HepG2 (cell line): ENCODE measurements around the gene INTS7. TPM values are rescaled to one million over a fixed set of nuclear protein-coding genes. Genes with fewer than 3 reads are reported as not detected.
A peak's percentile ranks its signal among the peaks of the same experiment; 100 is the strongest.

Source experiments
- ATAC-seq: fragments of 200-7000 bp; cut with Tn5 transposase; 3 replicates; pipeline ENCODE4 v1.9.1; 2020; ENCODE audit warnings: mild to moderate bottlenecking, moderate library complexity
- BruUV-seq: library from RNA; stranded (reverse); fragments of 400-500 nt; replicated peaks from 2 replicates; lab custom pipeline; 2021; lab: Mats Ljungman, UMichigan
- CTCF ChIA-PET: fragments of 300-600 bp; formaldehyde crosslinking; extraction: SDS; loops from one replicate; lab custom pipeline; 2021; ENCODE audit warnings: low total read pairs, inconsistent platforms, low intra/inter-chr PET ratio; lab: Yijun Ruan, JAX
- POLR2A ChIA-PET: fragments of 350-600 bp; sonication (Branson Sonifier 250); formaldehyde crosslinking; loops from one replicate; lab custom pipeline; 2020; ENCODE audit warnings: antibody characterized with exemption, inconsistent platforms; lab: Yijun Ruan, JAX
- DNase-seq: peaks from one replicate; pipeline ENCODE4 v3.0.0-alpha.2; 2015; ENCODE audit warnings: low spot score
- FAIRE-seq: peaks from 3 replicates; lab custom pipeline; 2011; peaks lifted over from hg19 to GRCh38; lab: Jason Lieb, UNC
- H2AFZ ChIP-seq: one replicate; pipeline ENCODE4 v1.6.1; 2011; ENCODE audit warnings: low read length, inconsistent platforms
- H3K27ac ChIP-seq: fragments of 300-600 bp; 3 replicates; pipeline ENCODE4 v1.8.0; 2011; ENCODE audit warnings: mixed run types, mild to moderate bottlenecking, mixed read lengths, low read length, inconsistent platforms; ENCODE audit not compliant: insufficient read depth; ENCODE audit errors: extremely low read length
- H3K27me3 ChIP-seq, 2 experiments: fragments of 200-600 bp in 1 of 2; 2 replicates in 1 of 2; 3 replicates in 1 of 2; pipeline versions ENCODE4 v1.6.0 to v1.8.0; 2011; ENCODE audit warnings: low read length in 2 of 2, mild to moderate bottlenecking in 2 of 2, moderate library complexity in 2 of 2, inconsistent platforms in 1 of 2; ENCODE audit not compliant: insufficient read depth in 2 of 2, control insufficient read depth in 1 of 2
- H3K36me3 ChIP-seq, 2 experiments: fragments of 200-600 bp in 1 of 2; replicated peaks in 1 of 2; 2 replicates in 1 of 2; 3 replicates in 1 of 2; pipeline versions ENCODE4 v1.5.1 to v1.8.0; 2011; ENCODE audit warnings: low read length in 2 of 2, inconsistent platforms in 1 of 2; ENCODE audit not compliant: insufficient read depth in 2 of 2, control insufficient read depth in 1 of 2
- H3K4me1 ChIP-seq: 2 replicates; pipeline ENCODE4 v1.5.1; 2012; ENCODE audit warnings: low read length, inconsistent platforms; ENCODE audit not compliant: insufficient read depth
- H3K4me2 ChIP-seq: 2 replicates; pipeline ENCODE4 v1.6.0; 2011; ENCODE audit warnings: low read depth, low read length, inconsistent platforms
- H3K4me3 ChIP-seq, 3 experiments: fragments of 200-600 bp in 1 of 3; sonication (generic), shearing (Covaris generic) in 1 of 3; replicated peaks in 1 of 3; 2 replicates each; pipeline ENCODE4 v1.5.1; 2011 to 2016; ENCODE audit warnings: low read length in 3 of 3, inconsistent platforms in 2 of 3, low read depth in 2 of 3, mild to moderate bottlenecking in 2 of 3, control low read depth in 1 of 3, mixed read lengths in 1 of 3; ENCODE audit not compliant: insufficient read depth in 1 of 3
- H3K79me2 ChIP-seq: one replicate; pipeline ENCODE4 v1.6.1; 2011; ENCODE audit warnings: low read length, inconsistent platforms; ENCODE audit not compliant: insufficient read depth
- H3K9ac ChIP-seq: 2 replicates; pipeline ENCODE4 v1.6.0; 2011; ENCODE audit warnings: mild to moderate bottlenecking, low read depth, low read length, inconsistent platforms; ENCODE audit not compliant: insufficient read depth
- H3K9me3 ChIP-seq: 2 replicates; pipeline ENCODE4 v1.5.1; 2012; ENCODE audit warnings: mild to moderate bottlenecking, low read length
- H4K20me1 ChIP-seq: 2 replicates; pipeline ENCODE4 v1.6.0; 2011; ENCODE audit warnings: inconsistent platforms, mild to moderate bottlenecking, low read length, moderate library complexity; ENCODE audit not compliant: insufficient read depth
- ADNP ChIP-seq: sonication (generic); formaldehyde crosslinking; IDR thresholded peaks from 2 replicates; pipeline ENCODE4 v1.4.0; 2020; ENCODE audit warnings: missing genetic modification reagents
- ATM ChIP-seq: fragments of 450-650 bp; IDR thresholded peaks from 2 replicates; pipeline ENCODE4 v1.7.1; 2017; ENCODE audit warnings: mild to moderate bottlenecking, borderline replicate concordance
- BHLHE40 ChIP-seq: IDR thresholded peaks from 2 replicates; pipeline ENCODE4 v1.6.1; 2011; ENCODE audit warnings: low read length, improper control_type of control experiment
- FOXK2 ChIP-seq: fragments of 450-650 bp; IDR thresholded peaks from 2 replicates; pipeline ENCODE4 v1.6.1; 2016
- HES4 ChIP-seq: sonication (generic); formaldehyde crosslinking; IDR thresholded peaks from 2 replicates; pipeline ENCODE4 v1.9.0; 2021; ENCODE audit warnings: mild to moderate bottlenecking, missing genetic modification reagents, borderline replicate concordance
- HNF4A ChIP-seq: sonication (generic); formaldehyde crosslinking; IDR thresholded peaks from 2 replicates; pipeline ENCODE4 v1.4.0; 2020; ENCODE audit warnings: missing genetic modification reagents
- ISX ChIP-seq: sonication (generic); formaldehyde crosslinking; conservative IDR thresholded peaks from 2 replicates; pipeline ENCODE4 v1.5.0; 2020; ENCODE audit warnings: missing genetic modification reagents
- JARID2 ChIP-seq: sonication (generic); formaldehyde crosslinking; IDR thresholded peaks from 2 replicates; pipeline ENCODE4 v1.8.1; 2023; ENCODE audit warnings: missing genetic modification reagents, inconsistent platforms; ENCODE audit not compliant: insufficient replicate concordance
- NFKBIZ ChIP-seq: IDR thresholded peaks from 2 replicates; pipeline ENCODE4 v1.6.1; 2018; ENCODE audit warnings: missing genetic modification reagents, missing compliant biosample characterization
- PHF21A ChIP-seq: sonication (generic); formaldehyde crosslinking; IDR thresholded peaks from 2 replicates; pipeline ENCODE4 v1.5.0; 2020; ENCODE audit warnings: mild to moderate bottlenecking, missing genetic modification reagents
- SOX6 ChIP-seq, 2 experiments: fragments of 450-650 bp in 1 of 2; sonication (generic) in 1 of 2; formaldehyde crosslinking in 1 of 2; IDR thresholded peaks; 2 replicates each; pipeline versions ENCODE4 v1.4.0 to v1.6.1; 2017 to 2020; ENCODE audit warnings: antibody characterized with exemption in 1 of 2, mild to moderate bottlenecking in 1 of 2, missing genetic modification reagents in 1 of 2
- SRSF9 ChIP-seq: fragments of 200-400 bp; formaldehyde crosslinking; IDR thresholded peaks from 2 replicates; pipeline ENCODE4 v1.6.1; 2018; ENCODE audit warnings: borderline replicate concordance, mild to moderate bottlenecking, low read depth, low read length; ENCODE audit not compliant: insufficient read depth, poor library complexity, severe bottlenecking
- ZBTB1 ChIP-seq: sonication (generic); formaldehyde crosslinking; IDR thresholded peaks from 2 replicates; pipeline ENCODE4 v1.4.0; 2020; ENCODE audit warnings: missing genetic modification reagents, borderline replicate concordance
- ZNF143 ChIP-seq: sonication (generic); formaldehyde crosslinking; IDR thresholded peaks from 2 replicates; pipeline ENCODE4 v1.4.0; 2020; ENCODE audit warnings: missing genetic modification reagents
- ZNF333 ChIP-seq: sonication (generic); formaldehyde crosslinking; IDR thresholded peaks from 2 replicates; pipeline ENCODE4 v1.4.0; 2020; ENCODE audit warnings: mild to moderate bottlenecking, missing genetic modification reagents, borderline replicate concordance
- ZNF7 ChIP-seq: IDR thresholded peaks from 2 replicates; pipeline ENCODE4 v1.6.1; 2016; ENCODE audit warnings: missing biosample characterization, missing genetic modification reagents
- ZNF720 ChIP-seq: sonication (generic); formaldehyde crosslinking; IDR thresholded peaks from 2 replicates; pipeline ENCODE4 v1.4.0; 2020; ENCODE audit warnings: missing genetic modification reagents
- ZNF737 ChIP-seq: sonication (generic); formaldehyde crosslinking; IDR thresholded peaks from 2 replicates; pipeline ENCODE4 v1.5.0; 2020; ENCODE audit warnings: missing genetic modification reagents, mild to moderate bottlenecking, borderline replicate concordance
- WGBS: methylation state at CpG from one replicate; pipeline ENCODE4 v1.1.6; 2017; ENCODE audit warnings: low lambda C conversion rate; 5-methylcytosine and 5-hydroxymethylcytosine counted together
- in situ Hi-C: cut with HindIII; loops from 2 replicates; pipeline ENCODE4 v1.10.0; 2017; ENCODE audit warnings: low pct_unique_long_range_greater_than_20kb; ENCODE audit not compliant: extremely low pct_ligation_motif_present
- intact Hi-C: fragments of 100-400 bp; cut with micrococcal nuclease; formaldehyde crosslinking; loops from one replicate; pipeline ENCODE4 v1.10.0; 2022; ENCODE audit not compliant: unreplicated experiment
- polyA plus RNA-seq, 8 experiments: library from polyadenylated mRNA; depleted of rRNA in 3 of 8; stranded (reverse) in 7 of 8; unstranded in 1 of 8; fragments of >200 nt; fragmentation: Illumina TruSeq in 4 of 8; extraction: Trizol in 4 of 8; gene quantifications; 2 replicates each; pipeline versions ENCODE4 v1.2.1 to v1.2.3, GENCODE V29; 2011 to 2016; ENCODE audit warnings: low read depth in 4 of 8, missing spikeins in 1 of 8, mixed read lengths in 1 of 8; ENCODE audit not compliant: insufficient read depth in 1 of 8
- total RNA-seq, 5 experiments: library from RNA; depleted of rRNA; stranded (reverse); fragments of >200 nt; fragmentation: Illumina TruSeq; extraction: Trizol; gene quantifications; 2 replicates each; pipeline ENCODE4 v1.2.3, GENCODE V29; 2016; ENCODE audit warnings: low read depth in 1 of 5
- TF ChIP-seq, protein P1 (sequence below): sonication (generic); formaldehyde crosslinking; IDR thresholded peaks from 2 replicates; pipeline ENCODE4 v1.5.0; 2020; ENCODE audit warnings: missing genetic modification reagents
- TF ChIP-seq, protein P2 (sequence below): sonication (generic); formaldehyde crosslinking; conservative IDR thresholded peaks from 2 replicates; pipeline ENCODE4 v1.5.0; 2020; ENCODE audit warnings: missing genetic modification reagents
- TF ChIP-seq, protein P3 (sequence below): sonication (generic); formaldehyde crosslinking; IDR thresholded peaks from 2 replicates; pipeline ENCODE4 v1.4.0; 2020; ENCODE audit warnings: mild to moderate bottlenecking, low read depth, missing genetic modification reagents

INTS7 gene
- total and polyA plus RNA-seq, 2 of the 13 experiments (the other 11 are each of a cell fraction or from before 2014, with no cell fraction given) = 18.3 to 22.4 TPM

DNA sequence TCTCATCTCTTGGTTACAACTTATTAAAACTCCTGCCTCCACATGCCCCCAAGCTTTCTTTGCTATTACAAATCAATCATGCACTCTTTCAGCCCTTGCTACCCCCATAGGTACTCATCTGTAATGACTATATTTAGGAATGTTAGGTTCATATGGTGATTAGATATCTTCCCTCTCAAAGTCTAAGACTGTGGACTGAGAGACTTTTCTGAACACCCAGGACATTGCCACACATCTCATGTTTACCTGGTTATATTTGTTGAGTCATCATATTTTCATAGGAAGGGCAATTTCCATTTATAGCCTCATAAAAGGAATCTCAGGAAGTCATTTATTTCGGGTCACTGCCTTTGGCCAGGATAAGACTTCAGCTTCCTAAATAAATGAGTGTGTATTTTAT, 123.3 kb downstream of the INTS7 start (continued):
- TF ChIP-seq JARID2 (CRISPR knock-in tag) (no peak), SRSF9 (no peak), BHLHE40 (no peak)
- TF ChIP-seq, protein P1, sequence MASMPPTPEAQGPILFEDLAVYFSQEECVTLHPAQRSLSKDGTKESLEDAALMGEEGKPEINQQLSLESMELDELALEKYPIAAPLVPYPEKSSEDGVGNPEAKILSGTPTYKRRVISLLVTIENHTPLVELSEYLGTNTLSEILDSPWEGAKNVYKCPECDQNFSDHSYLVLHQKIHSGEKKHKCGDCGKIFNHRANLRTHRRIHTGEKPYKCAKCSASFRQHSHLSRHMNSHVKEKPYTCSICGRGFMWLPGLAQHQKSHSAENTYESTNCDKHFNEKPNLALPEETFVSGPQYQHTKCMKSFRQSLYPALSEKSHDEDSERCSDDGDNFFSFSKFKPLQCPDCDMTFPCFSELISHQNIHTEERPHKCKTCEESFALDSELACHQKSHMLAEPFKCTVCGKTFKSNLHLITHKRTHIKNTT (CRISPR knock-in tag) = no peak

DNA sequence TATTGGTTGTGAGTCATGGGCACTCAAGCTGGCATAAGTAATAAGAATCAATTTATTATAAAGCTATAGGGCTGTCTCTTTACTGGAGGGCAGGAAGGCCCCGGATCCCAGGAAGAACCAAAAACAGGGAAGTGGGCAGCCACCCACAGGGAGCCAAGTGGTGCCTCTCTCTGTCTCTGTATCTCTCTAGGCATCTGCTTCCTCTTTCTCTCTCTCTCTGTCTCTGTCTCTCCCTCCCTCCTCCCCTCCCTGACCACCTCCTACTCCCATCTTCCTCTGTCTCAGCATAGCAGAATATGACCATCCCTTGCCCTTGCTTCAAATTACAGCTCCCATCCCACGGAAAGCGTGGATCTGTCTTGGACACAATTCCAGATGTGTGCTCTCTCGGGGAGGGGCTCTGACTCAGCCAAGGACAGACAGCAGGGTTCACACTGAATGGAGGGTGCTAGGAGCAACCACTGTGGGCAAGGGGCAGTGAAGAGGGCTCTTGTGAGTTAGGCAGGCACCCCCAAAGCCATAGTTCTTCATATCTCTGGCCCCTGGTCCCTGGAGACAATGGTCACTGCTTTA, 124.4 kb downstream of the INTS7 start:
- H3K9me3 ChIP-seq = no peaks in the 10 kb centered on the region
- no peak overlapping the region for H3K4me2 ChIP-seq
- no peaks in the 10 kb centered on the region for H4K20me1 ChIP-seq
- no peak overlapping the region for H3K9ac ChIP-seq
- intact Hi-C loops = loop anchor here (2.0 kb wide), 1 partner anchor 16 kb away; no protein-coding TSS in a partner anchor
- FAIRE-seq (no peak), DNase-seq (no peak), ATAC-seq (no peak)
- BruUV-seq = no TSS peak
- H3K4me3 ChIP-seq = no peak overlapping the region
- POLR2A ChIA-PET = interaction anchor here (0.8 to 2.0 kb wide), 8 partner anchors 9 to 235 kb away, joined by 3 to 13 read pairs (median 4); partner anchors contain the start of gene NEK2
- WGBS = 63% methylated on average over 4 of the region's 4 CpGs
- CTCF ChIA-PET = no interaction called here
- H3K36me3 ChIP-seq = no peaks in the 10 kb centered on the region
- peak overlapping the region; percentile 20 for H3K27ac ChIP-seq
- H3K27me3 ChIP-seq = no peaks in the 10 kb centered on the region
- peaks cover 39% of the 10 kb centered on the region for H3K4me1 ChIP-seq
- no peaks in the 10 kb centered on the region for H3K79me2 ChIP-seq
- in situ Hi-C loops = no loop called here
- no peak overlapping the region for H2AFZ ChIP-seq
- TF ChIP-seq ISX (CRISPR knock-in tag) = no peak
- TF ChIP-seq SOX6 (IDR thresholded peaks at IDR 0.05) = no peak
- no peak for TF ChIP-seq SOX6 (CRISPR knock-in tag; IDR thresholded peaks at IDR 0.05)
- TF ChIP-seq ZNF333 (CRISPR knock-in tag) = no peak
- no peak for TF ChIP-seq ADNP (CRISPR knock-in tag)
- no peak for TF ChIP-seq ZNF737
- no peak for TF ChIP-seq ZBTB1 (CRISPR knock-in tag)
- no peak for TF ChIP-seq NFKBIZ (CRISPR knock-in tag)
- TF ChIP-seq ATM = no peak
- TF ChIP-seq ZNF720 (CRISPR knock-in tag) = no peak
- TF ChIP-seq ZNF143 (CRISPR knock-in tag) = no peak
- no peak for TF ChIP-seq HES4 (CRISPR knock-in tag)
- TF ChIP-seq HNF4A (CRISPR knock-in tag) = no peak
- no peak for TF ChIP-seq ZNF7 (CRISPR knock-in tag)
- TF ChIP-seq, protein P2, sequence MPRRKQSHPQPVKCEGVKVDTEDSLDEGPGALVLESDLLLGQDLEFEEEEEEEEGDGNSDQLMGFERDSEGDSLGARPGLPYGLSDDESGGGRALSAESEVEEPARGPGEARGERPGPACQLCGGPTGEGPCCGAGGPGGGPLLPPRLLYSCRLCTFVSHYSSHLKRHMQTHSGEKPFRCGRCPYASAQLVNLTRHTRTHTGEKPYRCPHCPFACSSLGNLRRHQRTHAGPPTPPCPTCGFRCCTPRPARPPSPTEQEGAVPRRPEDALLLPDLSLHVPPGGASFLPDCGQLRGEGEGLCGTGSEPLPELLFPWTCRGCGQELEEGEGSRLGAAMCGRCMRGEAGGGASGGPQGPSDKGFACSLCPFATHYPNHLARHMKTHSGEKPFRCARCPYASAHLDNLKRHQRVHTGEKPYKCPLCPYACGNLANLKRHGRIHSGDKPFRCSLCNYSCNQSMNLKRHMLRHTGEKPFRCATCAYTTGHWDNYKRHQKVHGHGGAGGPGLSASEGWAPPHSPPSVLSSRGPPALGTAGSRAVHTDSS (CRISPR knock-in tag) = no peak
- TF ChIP-seq FOXK2 = no peak
- TF ChIP-seq PHF21A (CRISPR knock-in tag) = no peak
- TF ChIP-seq, protein P3, sequence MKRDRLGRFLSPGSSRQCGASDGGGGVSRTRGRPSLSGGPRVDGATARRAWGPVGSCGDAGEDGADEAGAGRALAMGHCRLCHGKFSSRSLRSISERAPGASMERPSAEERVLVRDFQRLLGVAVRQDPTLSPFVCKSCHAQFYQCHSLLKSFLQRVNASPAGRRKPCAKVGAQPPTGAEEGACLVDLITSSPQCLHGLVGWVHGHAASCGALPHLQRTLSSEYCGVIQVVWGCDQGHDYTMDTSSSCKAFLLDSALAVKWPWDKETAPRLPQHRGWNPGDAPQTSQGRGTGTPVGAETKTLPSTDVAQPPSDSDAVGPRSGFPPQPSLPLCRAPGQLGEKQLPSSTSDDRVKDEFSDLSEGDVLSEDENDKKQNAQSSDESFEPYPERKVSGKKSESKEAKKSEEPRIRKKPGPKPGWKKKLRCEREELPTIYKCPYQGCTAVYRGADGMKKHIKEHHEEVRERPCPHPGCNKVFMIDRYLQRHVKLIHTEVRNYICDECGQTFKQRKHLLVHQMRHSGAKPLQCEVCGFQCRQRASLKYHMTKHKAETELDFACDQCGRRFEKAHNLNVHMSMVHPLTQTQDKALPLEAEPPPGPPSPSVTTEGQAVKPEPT = no peak
